CD4-positive, alpha-beta memory T cell (primary cell): ENCODE data around the gene CWC27. TPM values are rescaled to one million over a fixed set of nuclear protein-coding genes. Genes with fewer than 3 reads are reported as not detected.

Experiments used
- CTCF ChIA-PET: fragments of 350-600 bp; sonication (Branson Sonifier 250); formaldehyde crosslinking; loops from one replicate; lab custom pipeline; 2021; ENCODE audit warnings: inconsistent platforms; ENCODE audit not compliant: partially characterized antibody; lab: Charles Lee
- POLR2A ChIA-PET: fragments of 350-600 bp; sonication (Branson Sonifier 250); formaldehyde crosslinking; loops from one replicate; lab custom pipeline; 2021; ENCODE audit not compliant: partially characterized antibody; lab: Charles Lee
- DNase-seq, 5 donors: peaks; one replicate each; pipeline versions ENCODE4 v3.0.0 to v3.0.0-alpha.2; 2020 to 2022; ENCODE audit warnings: mixed read lengths in 1 of 5
- H3K27ac ChIP-seq: one replicate; pipeline ENCODE4 v1.7.0; 2013; ENCODE audit warnings: low read depth, low read length
- H3K27me3 ChIP-seq: 2 replicates; pipeline ENCODE4 v1.7.0; 2013; ENCODE audit warnings: mild to moderate bottlenecking, low read length, moderate library complexity; ENCODE audit not compliant: insufficient read depth
- H3K36me3 ChIP-seq: 2 replicates; pipeline ENCODE4 v1.7.0; 2013; ENCODE audit warnings: mild to moderate bottlenecking, low read length, moderate library complexity; ENCODE audit not compliant: insufficient read depth
- H3K4me1 ChIP-seq: 2 replicates; pipeline ENCODE4 v1.7.0; 2013; ENCODE audit warnings: mild to moderate bottlenecking, low read length, moderate library complexity; ENCODE audit not compliant: insufficient read depth
- H3K4me3 ChIP-seq, 2 donors: one replicate each; pipeline ENCODE4 v1.7.0; 2013; ENCODE audit warnings: low read length in 2 of 2, mild to moderate bottlenecking in 1 of 2
- H3K9me3 ChIP-seq, 2 donors: one replicate each; pipeline ENCODE4 v1.7.0; 2013; ENCODE audit warnings: low read length in 2 of 2, control low read depth in 1 of 2; ENCODE audit not compliant: control insufficient read depth in 1 of 2
- H3K27ac Mint-ChIP-seq, 7 donors: one replicate each; pipeline ENCODE4 v1.8.0; 2020 to 2021; ENCODE audit warnings: mixed read lengths in 7 of 7, mild to moderate bottlenecking in 6 of 7, inconsistent platforms in 3 of 7, moderate library complexity in 3 of 7
- H3K27me3 Mint-ChIP-seq, 2 donors: one replicate each; pipeline ENCODE4 v1.8.0; 2020 to 2021; ENCODE audit warnings: mixed read lengths in 2 of 2
- H3K36me3 Mint-ChIP-seq, 2 donors: one replicate each; pipeline ENCODE4 v1.8.0; 2020 to 2021; ENCODE audit warnings: mixed read lengths in 2 of 2, inconsistent platforms in 1 of 2, mild to moderate bottlenecking in 1 of 2
- H3K4me1 Mint-ChIP-seq, 4 donors: one replicate each; pipeline ENCODE4 v1.8.0; 2020 to 2021; ENCODE audit warnings: mixed read lengths in 4 of 4, mild to moderate bottlenecking in 1 of 4
- H3K4me3 Mint-ChIP-seq, 8 donors: one replicate each; pipeline ENCODE4 v1.8.0; 2020 to 2021; ENCODE audit warnings: mixed read lengths in 8 of 8, mild to moderate bottlenecking in 7 of 8, moderate library complexity in 6 of 8, inconsistent platforms in 3 of 8
- H3K9me3 Mint-ChIP-seq, 8 donors: one replicate each; pipeline ENCODE4 v1.8.0; 2020 to 2021; ENCODE audit warnings: mixed read lengths in 8 of 8, mild to moderate bottlenecking in 5 of 8, inconsistent platforms in 3 of 8, moderate library complexity in 1 of 8
- intact Hi-C: fragments of 100-400 bp; cut with micrococcal nuclease; formaldehyde crosslinking; loops from one replicate; pipeline ENCODE4 v1.15.1; 2023
- polyA plus RNA-seq, 2 donors: library from polyadenylated mRNA; unstranded; fragments of 300-500 nt; fragmentation: Illumina TruSeq; gene quantifications; one replicate each; pipeline ENCODE4 v1.2.3, GENCODE V29; 2021
- total RNA-seq, 2 experiments: library from RNA; stranded (reverse); gene quantifications; one replicate each; pipeline ENCODE4 v1.2.3, GENCODE V29; 2021

The CWC27 gene
- total and polyA plus RNA-seq, 4 experiments from 2014 or later = 16.8 to 37.7 (median 22.9) TPM

- peaks cover 6 to 8% of the 10 kb centered on the region in 2 donors for H3K36me3 Mint-ChIP-seq
- H3K9me3 Mint-ChIP-seq = no peaks in the 10 kb centered on the region
- H3K36me3 ChIP-seq = no peaks in the 10 kb centered on the region
- no peaks in the 10 kb centered on the region for H3K9me3 ChIP-seq
- DNase-seq = no peak
- no peaks in the 10 kb centered on the region for H3K27me3 ChIP-seq
- H3K4me3 Mint-ChIP-seq = no peak overlapping the region
- CTCF ChIA-PET = no interaction called here
- H3K27me3 Mint-ChIP-seq = no peaks in the 10 kb centered on the region
- H3K4me1 Mint-ChIP-seq = peaks cover 0 to 3% (median under 1%) of the 10 kb centered on the region in 4 donors
- intact Hi-C loops = no loop called here
- H3K27ac ChIP-seq = no peak overlapping the region
- H3K27ac Mint-ChIP-seq = no peak overlapping the region
- no peaks in the 10 kb centered on the region for H3K4me1 ChIP-seq
- H3K4me3 ChIP-seq = no peak overlapping the region
- POLR2A ChIA-PET = no interaction called here
These were observed 106.0 kb downstream of the CWC27 start for GRCh38 chr5:64874753-64875152.

- CTCF ChIA-PET = no interaction called here
- Mint-ChIP-seq H3K4me1 (peaks cover 0 to 3% (median under 1%) of the 10 kb centered on the region in 4 donors), H3K27ac (no peak overlapping the region)
These were observed 107.5 kb downstream of the CWC27 start for GRCh38 chr5:64876203-64876602.

GRCh38 chr5:64880821-64881220 is 112.1 kb downstream of the CWC27 start:
- intact Hi-C loops = no loop called here
- CTCF ChIA-PET = no interaction called here
- Mint-ChIP-seq H3K9me3 (peaks cover 0 to 4% (median 0%) of the 10 kb centered on the region in 8 donors), H3K27ac (no peak overlapping the region), H3K4me3 (no peak overlapping the region), H3K4me1 (peaks cover 0 to 3% (median 0%) of the 10 kb centered on the region in 4 donors), H3K27me3 (no peaks in the 10 kb centered on the region), H3K36me3 (peaks cover 7 to 21% of the 10 kb centered on the region in 2 donors)
- no peaks in the 10 kb centered on the region for H3K27me3 ChIP-seq
- H3K4me3 ChIP-seq = no peak overlapping the region
- no peaks in the 10 kb centered on the region for H3K4me1 ChIP-seq
- no peaks in the 10 kb centered on the region for H3K36me3 ChIP-seq
- POLR2A ChIA-PET = no interaction called here
- DNase-seq = no peak
- no peaks in the 10 kb centered on the region for H3K9me3 ChIP-seq
- H3K27ac ChIP-seq = no peak overlapping the region

More at GRCh38 chr5:64876203-64876602, 107.5 kb downstream of the CWC27 start:
- intact Hi-C loops = no loop called here
- H3K9me3 ChIP-seq = no peaks in the 10 kb centered on the region
- no peak overlapping the region for H3K4me3 ChIP-seq
- peaks cover 6 to 12% of the 10 kb centered on the region in 2 donors for H3K36me3 Mint-ChIP-seq
- H3K27ac ChIP-seq = no peak overlapping the region
- POLR2A ChIA-PET = no interaction called here
- no peak overlapping the region for H3K4me3 Mint-ChIP-seq
- no peaks in the 10 kb centered on the region for H3K27me3 ChIP-seq
- H3K9me3 Mint-ChIP-seq = peaks cover 0 to 1% (median 0%) of the 10 kb centered on the region in 8 donors
- DNase-seq = no peak
- H3K4me1 ChIP-seq = no peaks in the 10 kb centered on the region
- no peaks in the 10 kb centered on the region for H3K36me3 ChIP-seq
- no peaks in the 10 kb centered on the region for H3K27me3 Mint-ChIP-seq

- intact Hi-C loops = no loop called here
- Histone ChIP-seq H3K4me1 (no peaks in the 10 kb centered on the region), H3K27me3 (no peaks in the 10 kb centered on the region), H3K4me3 (no peak overlapping the region), H3K27ac (no peak overlapping the region), H3K36me3 (no peaks in the 10 kb centered on the region), H3K9me3 (no peaks in the 10 kb centered on the region)
- Mint-ChIP-seq H3K27ac (no peak overlapping the region), H3K36me3 (peaks cover 5 to 25% of the 10 kb centered on the region in 2 donors), H3K4me1 (no peaks in the 10 kb centered on the region), H3K9me3 (peaks cover 0 to 4% (median 0%) of the 10 kb centered on the region in 8 donors), H3K4me3 (no peak overlapping the region), H3K27me3 (no peaks in the 10 kb centered on the region)
- POLR2A ChIA-PET = no interaction called here
- no peak for DNase-seq
- CTCF ChIA-PET = no interaction called here
These were observed 115.2 kb downstream of the CWC27 start for GRCh38 chr5:64883912-64884311.

- Histone ChIP-seq H3K27me3 (no peaks in the 10 kb centered on the region), H3K4me1 (no peaks in the 10 kb centered on the region), H3K36me3 (no peaks in the 10 kb centered on the region), H3K27ac (no peak overlapping the region), H3K4me3 (no peak overlapping the region), H3K9me3 (no peaks in the 10 kb centered on the region)
- POLR2A ChIA-PET = no interaction called here
- peaks cover 5 to 27% of the 10 kb centered on the region in 2 donors for H3K36me3 Mint-ChIP-seq
- no peak overlapping the region for H3K27ac Mint-ChIP-seq
- no peaks in the 10 kb centered on the region for H3K4me1 Mint-ChIP-seq
- no peak for DNase-seq
- intact Hi-C loops = no loop called here
- no peak overlapping the region for H3K4me3 Mint-ChIP-seq
- no peaks in the 10 kb centered on the region for H3K27me3 Mint-ChIP-seq
- H3K9me3 Mint-ChIP-seq = peaks cover 0 to 4% (median 0%) of the 10 kb centered on the region in 8 donors
- CTCF ChIA-PET = no interaction called here
These were observed 115.8 kb downstream of the CWC27 start for GRCh38 chr5:64884541-64884940.

- Mint-ChIP-seq H3K4me3 (no peak overlapping the region), H3K4me1 (no peaks in the 10 kb centered on the region), H3K27me3 (no peaks in the 10 kb centered on the region), H3K27ac (no peak overlapping the region), H3K36me3 (peaks cover 4 to 25% of the 10 kb centered on the region in 2 donors), H3K9me3 (peaks cover 0 to 1% (median 0%) of the 10 kb centered on the region in 8 donors)
- CTCF ChIA-PET = no interaction called here
- POLR2A ChIA-PET = no interaction called here
- intact Hi-C loops = no loop called here
- Histone ChIP-seq H3K36me3 (no peaks in the 10 kb centered on the region), H3K9me3 (no peaks in the 10 kb centered on the region), H3K4me1 (no peaks in the 10 kb centered on the region), H3K4me3 (no peak overlapping the region), H3K27ac (no peak overlapping the region), H3K27me3 (no peaks in the 10 kb centered on the region)
- no peak for DNase-seq
These were observed 119.2 kb downstream of the CWC27 start for GRCh38 chr5:64887910-64888309.

GRCh38 chr5:64895748-64896147 is 127.0 kb downstream of the CWC27 start:
- Histone ChIP-seq H3K9me3 (no peaks in the 10 kb centered on the region), H3K36me3 (no peaks in the 10 kb centered on the region), H3K27me3 (no peaks in the 10 kb centered on the region), H3K27ac (no peak overlapping the region), H3K4me3 (no peak overlapping the region), H3K4me1 (no peaks in the 10 kb centered on the region)
- CTCF ChIA-PET = no interaction called here
- Mint-ChIP-seq H3K27me3 (no peaks in the 10 kb centered on the region), H3K9me3 (peaks cover 0 to 18% (median 6%) of the 10 kb centered on the region in 8 donors), H3K4me3 (no peak overlapping the region), H3K27ac (no peak overlapping the region), H3K36me3 (peaks cover 46 to 67% of the 10 kb centered on the region in 2 donors), H3K4me1 (no peaks in the 10 kb centered on the region)
- POLR2A ChIA-PET = no interaction called here
- intact Hi-C loops = no loop called here
- no peak for DNase-seq

- Mint-ChIP-seq H3K27me3 (no peaks in the 10 kb centered on the region), H3K4me1 (no peaks in the 10 kb centered on the region), H3K27ac (no peak overlapping the region), H3K36me3 (peaks cover 53 to 67% of the 10 kb centered on the region in 2 donors), H3K4me3 (no peak overlapping the region), H3K9me3 (peaks cover 0 to 18% (median 10%) of the 10 kb centered on the region in 8 donors)
- no peak for DNase-seq
- Histone ChIP-seq H3K9me3 (no peaks in the 10 kb centered on the region), H3K4me1 (no peaks in the 10 kb centered on the region), H3K27me3 (no peaks in the 10 kb centered on the region), H3K4me3 (no peak overlapping the region), H3K36me3 (no peaks in the 10 kb centered on the region), H3K27ac (no peak overlapping the region)
- intact Hi-C loops = no loop called here
- ChIA-PET POLR2A (no interaction called here), CTCF (no interaction called here)
These were observed 131.1 kb downstream of the CWC27 start for GRCh38 chr5:64899838-64900237.
